Fibroblast of mammary gland (primary cell): Measurements from ENCODE around the gene ACO2.

ENCODE experiments used
- DNase-seq: peaks from one replicate; pipeline ENCODE4 v3.0.0-alpha.2; 2010; ENCODE audit warnings: low read depth
- H3K4me3 ChIP-seq: 2 replicates; pipeline ENCODE4 v1.5.1; 2011; ENCODE audit warnings: low read depth, mild to moderate bottlenecking, low read length, moderate library complexity; ENCODE audit not compliant: control insufficient read depth
- CTCF ChIP-seq: conservative IDR thresholded peaks from 2 replicates; pipeline ENCODE4 v1.5.1; 2011; ENCODE audit warnings: low read depth, low read length, inconsistent platforms; ENCODE audit not compliant: control insufficient read depth, insufficient read depth

ACO2 gene

GRCh38 chr22:41561788-41562187 lies 92.9 kb downstream of the ACO2 start:
- no peak for DNase-seq
- no peak overlapping the region for H3K4me3 ChIP-seq
- TF ChIP-seq CTCF: no peak

GRCh38 chr22:41562461-41562860 lies 93.5 kb downstream of the ACO2 start:
- no peak for TF ChIP-seq CTCF
- no peak for DNase-seq
- H3K4me3 ChIP-seq: no peak overlapping the region

GRCh38 chr22:41563051-41563711 lies 94.3 kb downstream of the ACO2 start:
- peak; percentile 83 for DNase-seq
- no peak for TF ChIP-seq CTCF
- H3K4me3 ChIP-seq: no peak overlapping the region

GRCh38 chr22:41564563-41564962 lies 95.6 kb downstream of the ACO2 start:
- TF ChIP-seq CTCF: no peak
- no peak overlapping the region for H3K4me3 ChIP-seq
- peak; percentile 62 for DNase-seq

- H3K4me3 ChIP-seq: no peak overlapping the region
- peak; percentile 85 for DNase-seq
- no peak for TF ChIP-seq CTCF
Observed at GRCh38 chr22:41565403-41566054, 96.6 kb downstream of the ACO2 start.

- no peak for TF ChIP-seq CTCF
- H3K4me3 ChIP-seq: no peak overlapping the region
- DNase-seq: no peak
Observed at GRCh38 chr22:41567512-41567768, 98.5 kb downstream of the ACO2 start.

- no peak for TF ChIP-seq CTCF
- no peak for DNase-seq
- no peak overlapping the region for H3K4me3 ChIP-seq
Observed at GRCh38 chr22:41568811-41569210, 99.9 kb downstream of the ACO2 start.
